Putamen (tissue), 1 donor: ENCODE data around the gene DCBLD1.
"Not testable (repeated sequence)": the region's sequence is repeated elsewhere in the genome, so short reads cannot be mapped to it uniquely, and the experiment has no call there.

ENCODE experiments used
- DNase-seq: peaks from one replicate; pipeline ENCODE4 v3.0.0-alpha.2; 2016; ENCODE audit warnings: low spot score

DCBLD1 gene

DNA sequence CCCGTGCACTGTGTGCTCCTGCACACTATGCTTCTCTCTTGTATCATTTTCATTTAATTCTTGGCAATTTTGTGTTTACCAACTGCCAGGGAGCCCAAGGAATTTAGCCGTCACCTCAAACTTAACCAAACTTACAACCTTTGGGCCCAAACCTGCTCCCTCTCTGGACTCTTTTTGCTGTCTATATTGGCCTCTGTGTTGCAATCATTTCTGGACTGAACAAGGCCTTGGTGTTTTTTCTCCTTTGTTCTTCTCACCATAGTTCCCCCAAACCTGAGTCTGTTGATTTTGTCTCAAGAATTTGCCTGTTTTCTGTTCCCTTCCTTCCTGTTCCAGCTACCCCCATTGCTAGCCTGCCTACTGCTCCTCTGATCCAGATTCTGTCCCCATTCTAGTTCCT, 19.2 kb downstream of the DCBLD1 start:
- no peak for DNase-seq

GRCh38 chr6:117502580-117502979, 20.1 kb downstream of the DCBLD1 start:
- no peak for DNase-seq

GRCh38 chr6:117503211-117503610, 20.7 kb downstream of the DCBLD1 start:
- DNase-seq = no peak

GRCh38 chr6:117504478-117505144, 22.1 kb downstream of the DCBLD1 start:
- no peak for DNase-seq

- DNase-seq = no peak
Measured at GRCh38 chr6:117505311-117505710, 22.8 kb downstream of the DCBLD1 start.

GRCh38 chr6:117506180-117506835, 23.8 kb downstream of the DCBLD1 start:
- no peak for DNase-seq

GRCh38 chr6:117506907-117507306, 24.4 kb downstream of the DCBLD1 start:
- no peak for DNase-seq

- no peak for DNase-seq
Measured at GRCh38 chr6:117508450-117508971, 26.0 kb downstream of the DCBLD1 start.

DNA sequence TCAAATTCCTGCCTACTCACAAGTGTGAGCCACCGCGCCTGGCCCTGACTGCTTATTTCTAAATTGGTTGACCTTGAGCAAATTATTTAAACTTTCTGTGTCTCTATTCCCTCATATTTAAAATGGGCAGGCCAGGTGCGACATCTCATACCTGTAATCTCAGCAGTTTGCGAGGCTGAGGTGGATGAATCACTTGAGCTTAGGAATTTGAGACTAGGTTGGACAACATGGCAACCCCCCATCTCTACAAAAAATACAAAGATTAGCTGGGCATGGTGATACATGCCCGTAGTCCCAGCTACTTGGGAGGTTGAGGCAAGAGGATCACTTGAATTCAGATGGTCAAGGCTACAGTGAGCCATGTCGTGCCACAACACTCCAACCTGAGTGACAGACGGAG, 26.5 kb downstream of the DCBLD1 start:
- no peak for DNase-seq

DNA sequence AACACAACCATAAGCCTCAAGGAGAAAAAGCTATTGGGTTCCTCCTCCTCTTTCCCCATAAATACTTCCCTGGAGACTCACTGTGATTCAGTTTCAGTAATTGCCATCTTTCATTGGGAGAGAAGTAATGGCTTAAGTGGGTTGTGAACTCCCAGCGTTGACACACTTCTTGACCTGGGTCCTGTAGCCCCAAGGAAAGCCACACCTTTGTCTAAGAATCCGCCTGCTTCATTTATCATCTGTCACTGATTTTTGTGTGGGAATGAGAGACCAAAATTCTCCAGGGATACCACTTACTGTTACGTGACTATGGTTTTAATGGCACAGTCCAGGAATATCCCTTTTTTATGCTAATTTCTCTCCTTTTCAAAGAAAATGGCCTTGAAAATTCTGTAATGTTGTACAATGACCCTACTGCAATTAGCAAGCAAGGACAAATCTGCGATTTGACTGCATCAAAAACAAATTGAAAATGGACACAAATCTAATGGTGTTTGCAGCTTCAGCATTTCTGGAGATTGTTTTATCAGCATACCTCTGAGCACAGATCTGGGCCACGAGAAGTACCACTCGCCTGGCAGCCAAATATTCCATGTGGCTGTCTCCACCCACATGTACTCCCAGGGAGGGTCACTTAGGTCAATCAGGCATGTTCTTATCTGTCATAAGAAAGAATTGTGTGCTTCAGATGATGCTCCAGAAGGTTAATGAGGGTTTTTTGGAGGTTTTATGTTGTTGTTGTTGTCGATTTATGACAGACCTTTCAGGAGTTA, 29.8 kb downstream of the DCBLD1 start:
- no peak for DNase-seq

DNA sequence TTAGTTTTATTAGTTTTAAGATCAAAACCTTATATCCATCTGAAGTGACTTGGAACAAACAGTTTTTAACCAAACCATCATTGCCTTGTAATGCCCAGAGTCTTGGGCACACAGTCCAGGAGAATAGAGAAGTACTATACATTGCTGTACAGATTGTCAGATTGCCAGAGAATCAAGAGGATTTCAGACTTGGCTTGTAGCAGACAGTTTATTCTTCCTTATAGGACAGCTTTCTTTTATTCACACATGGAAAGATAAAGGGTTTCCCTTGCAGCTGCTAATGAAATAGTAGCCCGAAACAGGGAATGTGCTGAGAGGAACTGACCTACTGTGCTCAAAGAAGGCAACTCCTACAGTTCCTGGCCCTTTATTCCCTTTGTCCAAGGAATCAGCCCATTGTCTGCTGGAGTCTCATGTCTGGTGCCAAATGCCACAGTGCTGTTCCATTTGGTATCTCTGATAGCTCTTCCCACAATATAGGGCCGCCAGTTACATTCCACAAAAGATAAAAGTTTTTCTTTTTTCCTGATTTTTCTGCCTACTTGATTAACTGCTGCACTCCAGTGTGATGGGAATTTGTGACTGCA, 30.6 kb downstream of the DCBLD1 start:
- DNase-seq = no peak

DNA sequence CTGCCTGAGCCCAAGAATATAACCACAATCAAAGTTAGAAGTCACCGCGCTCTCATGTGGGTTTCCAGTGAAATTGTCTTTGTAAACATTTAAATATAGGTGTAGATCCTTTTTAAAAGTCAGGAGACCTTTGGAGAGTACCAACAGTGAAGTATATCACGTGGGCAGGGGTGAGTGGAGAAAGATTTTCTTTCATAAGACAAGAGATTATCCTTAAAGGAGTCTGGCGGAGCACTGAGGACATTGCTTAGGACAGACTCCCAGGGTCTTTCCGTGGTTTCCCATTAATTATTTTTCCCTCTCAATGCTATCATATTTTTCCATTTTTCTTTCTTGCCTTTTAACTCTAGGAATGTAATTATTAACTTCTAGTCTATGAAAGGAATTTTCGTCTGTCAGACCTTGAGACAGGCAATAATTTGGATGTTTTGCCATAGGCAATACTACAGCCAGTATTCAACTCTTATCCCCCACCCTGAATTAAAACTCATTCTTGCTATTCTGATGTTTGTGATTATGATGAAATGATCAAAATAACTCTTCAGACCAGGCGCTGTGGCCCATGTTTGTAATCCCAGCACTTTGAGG, 31.4 kb downstream of the DCBLD1 start:
- DNase-seq = no peak

DNA sequence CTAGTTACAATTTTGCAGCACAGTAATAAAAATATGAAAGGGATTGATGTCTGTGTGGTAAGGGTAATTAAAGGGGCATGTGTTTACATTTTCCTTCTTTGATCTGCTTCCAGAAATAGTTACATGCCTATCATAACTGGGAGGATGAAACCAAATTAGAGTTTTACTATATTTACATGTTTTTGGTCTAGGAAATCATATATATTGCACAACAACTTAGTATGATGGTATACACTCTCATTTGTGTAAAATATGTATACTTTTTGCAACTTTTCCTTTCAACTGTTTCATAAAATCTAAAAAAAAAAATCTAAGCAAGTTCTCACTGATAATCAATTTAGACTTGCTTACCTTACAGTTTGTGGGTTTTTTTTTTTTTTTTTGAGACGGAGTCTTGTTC, 32.2 kb downstream of the DCBLD1 start:
- no peak for DNase-seq

DNA sequence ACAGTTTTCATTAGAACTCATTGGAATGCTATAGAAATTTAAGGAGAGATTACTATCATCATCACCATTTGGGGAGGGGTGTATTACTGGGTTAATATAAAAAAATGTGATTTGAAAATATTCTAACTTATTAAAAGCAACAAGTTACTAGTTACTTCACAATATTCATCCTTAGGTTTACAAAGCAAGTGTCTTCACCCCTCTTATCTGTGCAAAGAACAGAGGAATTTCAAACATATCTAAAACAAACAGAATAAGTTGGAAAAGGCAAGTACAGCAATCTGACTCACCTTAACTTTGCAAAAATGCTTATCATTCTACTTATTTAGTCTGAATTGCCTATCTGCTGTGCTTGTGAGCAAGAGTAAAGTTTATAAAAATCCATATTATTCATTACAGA, 32.9 kb downstream of the DCBLD1 start:
- no peak for DNase-seq

- DNase-seq = not testable (repeated sequence)
Measured at GRCh38 chr6:117517995-117518394, 35.5 kb downstream of the DCBLD1 start.

GRCh38 chr6:117518870-117519269, 36.4 kb downstream of the DCBLD1 start:
- DNase-seq = no peak

- no peak for DNase-seq
Measured at GRCh38 chr6:117520603-117521395, 38.3 kb downstream of the DCBLD1 start.

- no peak for DNase-seq
Measured at GRCh38 chr6:117521791-117522502, 39.5 kb downstream of the DCBLD1 start.

GRCh38 chr6:117525607-117526006, 43.1 kb downstream of the DCBLD1 start:
- no peak for DNase-seq

DNA sequence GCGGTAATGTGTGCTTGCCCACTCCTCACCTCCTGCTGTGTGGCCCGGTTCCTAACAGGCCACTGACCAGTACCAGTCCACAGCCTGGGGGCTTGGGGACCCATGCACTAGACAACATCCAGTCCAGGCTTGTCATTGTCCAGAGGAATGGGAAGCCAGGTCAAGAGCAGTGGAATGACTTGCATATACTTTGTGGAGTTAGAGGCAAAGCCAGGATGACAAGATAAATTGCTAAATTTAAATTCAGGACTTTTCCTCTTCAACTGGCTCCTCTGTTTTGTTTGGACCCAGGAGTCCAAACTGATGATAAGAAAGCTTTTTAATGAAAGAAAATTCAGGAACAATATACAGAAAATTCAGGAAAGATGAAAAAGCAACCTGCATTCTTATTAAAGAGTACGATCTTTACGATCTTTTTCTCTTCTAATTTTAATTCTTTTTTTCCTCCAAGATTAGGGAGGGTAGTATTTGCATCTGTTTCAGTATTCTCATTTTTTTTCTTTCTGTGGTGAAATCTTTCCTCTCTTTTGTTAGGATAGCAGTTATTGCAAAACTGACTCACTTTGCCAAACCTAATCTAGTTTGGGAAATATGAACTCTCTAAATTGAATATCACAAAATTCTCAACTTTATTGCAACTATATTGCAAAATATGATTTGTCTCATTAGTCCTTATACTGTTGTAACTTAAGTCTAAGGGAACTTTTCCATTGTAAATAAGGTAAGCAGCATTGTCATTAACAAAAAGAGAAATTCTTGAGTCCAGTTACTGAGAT, 48.2 kb downstream of the DCBLD1 start:
- DNase-seq = no peak
